IPS DF 6.9 (cell line): ENCODE results near the gene INO80.
A peak's percentile ranks its signal among the peaks of the same experiment; 100 is the strongest.

Experiments used
- DNase-seq: peaks from one replicate; pipeline ENCODE4 v3.0.0-alpha.2; 2013; ENCODE audit warnings: low read depth, low spot score
- H3K27ac ChIP-seq: one replicate; pipeline ENCODE4 v1.5.1; 2013; ENCODE audit warnings: low read length, control low read depth
- H3K27me3 ChIP-seq: 2 replicates; pipeline ENCODE4 v1.6.1; 2013; ENCODE audit warnings: mild to moderate bottlenecking, low read length; ENCODE audit not compliant: control insufficient read depth, insufficient read depth
- H3K36me3 ChIP-seq: 2 replicates; pipeline ENCODE4 v1.6.1; 2013; ENCODE audit warnings: low read length; ENCODE audit not compliant: control insufficient read depth, insufficient read depth
- H3K4me1 ChIP-seq: 2 replicates; pipeline ENCODE4 v1.6.1; 2013; ENCODE audit warnings: low read length; ENCODE audit not compliant: control insufficient read depth, insufficient read depth
- H3K4me3 ChIP-seq: 2 replicates; pipeline ENCODE4 v1.5.1; 2013; ENCODE audit warnings: mild to moderate bottlenecking, low read length
- H3K9me3 ChIP-seq: 2 replicates; pipeline ENCODE4 v1.6.1; 2013; ENCODE audit warnings: low read length, inconsistent platforms; ENCODE audit not compliant: control insufficient read depth, insufficient read depth
- WGBS: extraction: QIAGEN DNeasy Blood & Tissue Kit; methylation state at CpG from one replicate; pipeline ENCODE4 v1.1.7; 2013; ENCODE audit warnings: mixed read lengths, missing lambda C conversion rate; ENCODE audit not compliant: insufficient read length, insufficient coverage; 5-methylcytosine and 5-hydroxymethylcytosine counted together

INO80 gene

DNA sequence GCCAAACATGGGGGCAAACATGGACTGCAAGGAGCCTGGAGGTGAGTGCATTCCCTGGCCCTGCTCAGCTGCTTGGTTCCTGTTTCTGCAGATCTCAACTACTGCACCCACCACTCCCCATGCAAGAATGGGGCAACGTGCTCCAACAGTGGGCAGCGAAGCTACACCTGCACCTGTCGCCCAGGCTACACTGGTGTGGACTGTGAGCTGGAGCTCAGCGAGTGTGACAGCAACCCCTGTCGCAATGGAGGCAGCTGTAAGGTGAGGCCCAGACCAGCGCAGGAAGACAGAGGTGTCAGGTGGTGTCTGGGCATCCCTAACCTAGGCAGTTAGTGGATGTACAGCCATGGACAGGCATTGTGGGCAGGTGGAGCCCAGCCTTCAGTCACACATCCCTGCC, 181.6 kb downstream of the INO80 start:
- H3K9me3 ChIP-seq, result no peaks in the 10 kb centered on the region
- H3K27ac ChIP-seq, result no peak overlapping the region
- no CpG with 5 or more reads among the region's 6 CpGs for WGBS
- no peak overlapping the region for H3K4me3 ChIP-seq
- H3K27me3 ChIP-seq, result peaks cover 24% of the 10 kb centered on the region
- no peak for DNase-seq
- peaks cover 3% of the 10 kb centered on the region; the same call in 1 of the 2 replicates for H3K4me1 ChIP-seq
- no peaks in the 10 kb centered on the region for H3K36me3 ChIP-seq

DNA sequence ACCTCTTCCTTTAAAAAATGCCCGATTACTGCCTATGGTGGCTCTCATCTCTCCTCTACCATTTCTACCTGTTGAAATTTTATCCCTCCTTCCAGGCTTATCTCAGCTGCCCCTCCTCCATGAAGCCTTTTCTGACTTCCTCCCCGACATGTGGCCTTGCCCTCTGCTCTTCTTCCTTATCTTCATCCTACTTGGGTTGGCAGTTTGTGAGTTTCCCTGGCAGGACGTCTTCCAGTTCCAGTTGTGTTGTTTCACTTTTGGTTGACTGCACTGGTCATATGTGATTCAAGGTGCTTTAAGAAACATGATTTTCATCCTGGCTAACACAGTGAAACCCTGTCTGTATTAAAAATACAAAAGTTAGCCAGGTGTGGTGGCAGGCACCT, 182.6 kb downstream of the INO80 start:
- H3K4me1 ChIP-seq, result peaks cover 3% of the 10 kb centered on the region; the same call in 1 of the 2 replicates

DNA sequence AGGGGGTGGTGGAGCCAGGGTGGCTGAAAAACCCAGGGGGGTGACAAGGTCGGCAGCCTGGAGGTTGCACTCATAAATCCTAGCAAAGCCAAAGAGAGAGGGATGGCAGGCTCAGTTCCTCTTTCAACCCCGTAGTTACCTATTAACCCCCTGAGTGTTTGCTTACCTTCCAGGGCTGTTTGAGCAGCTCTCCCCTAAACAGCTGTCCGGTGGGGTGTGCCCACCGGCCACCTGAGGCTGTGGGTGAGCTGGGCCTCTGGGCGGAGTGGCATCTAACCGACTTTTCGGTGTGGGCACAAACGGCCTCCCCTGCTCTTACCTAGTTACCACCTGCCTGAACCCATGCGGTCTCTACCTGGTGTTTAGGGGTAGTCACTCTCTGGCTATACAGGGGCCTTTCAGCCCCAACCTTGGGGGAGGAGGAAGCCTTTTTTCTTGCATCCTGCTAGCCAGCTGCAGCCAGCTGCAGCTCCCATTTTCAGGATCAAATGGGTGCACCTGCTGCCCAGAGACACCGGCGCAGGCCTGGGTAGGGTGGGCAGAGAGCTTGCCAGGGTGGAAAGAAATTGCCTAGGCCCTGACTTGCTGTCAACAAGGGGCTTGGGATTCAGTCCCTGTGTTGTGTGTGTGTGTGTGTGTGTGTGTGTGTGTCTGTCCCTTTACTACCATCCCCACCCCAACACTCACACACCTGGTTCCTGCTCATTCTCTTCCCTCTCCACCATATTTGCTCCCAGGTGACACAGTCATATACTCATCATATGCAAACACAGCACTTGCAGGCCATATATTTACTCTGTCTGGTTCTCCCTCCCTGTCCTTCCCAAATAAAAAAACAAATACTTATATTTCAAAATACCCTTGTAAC, 183.2 kb downstream of the INO80 start:
- peaks cover 26% of the 10 kb centered on the region for H3K27me3 ChIP-seq
- H3K27ac ChIP-seq, result no peak overlapping the region
- no peaks in the 10 kb centered on the region for H3K36me3 ChIP-seq
- H3K9me3 ChIP-seq, result no peaks in the 10 kb centered on the region
- DNase-seq, result no peak
- no peak overlapping the region for H3K4me3 ChIP-seq
- WGBS, result no CpG with 5 or more reads among the region's 11 CpGs
- H3K4me1 ChIP-seq, result peaks cover 3% of the 10 kb centered on the region; the same call in 1 of the 2 replicates

More for the DNA sequence above, 182.6 kb downstream of the INO80 start:
- Histone ChIP-seq H3K27ac (no peak overlapping the region), H3K9me3 (no peaks in the 10 kb centered on the region), H3K36me3 (no peaks in the 10 kb centered on the region), H3K4me3 (no peak overlapping the region), H3K27me3 (peaks cover 24% of the 10 kb centered on the region)
- 100% methylated on average over 1 of the region's 3 CpGs for WGBS
- DNase-seq, result no peak

DNA sequence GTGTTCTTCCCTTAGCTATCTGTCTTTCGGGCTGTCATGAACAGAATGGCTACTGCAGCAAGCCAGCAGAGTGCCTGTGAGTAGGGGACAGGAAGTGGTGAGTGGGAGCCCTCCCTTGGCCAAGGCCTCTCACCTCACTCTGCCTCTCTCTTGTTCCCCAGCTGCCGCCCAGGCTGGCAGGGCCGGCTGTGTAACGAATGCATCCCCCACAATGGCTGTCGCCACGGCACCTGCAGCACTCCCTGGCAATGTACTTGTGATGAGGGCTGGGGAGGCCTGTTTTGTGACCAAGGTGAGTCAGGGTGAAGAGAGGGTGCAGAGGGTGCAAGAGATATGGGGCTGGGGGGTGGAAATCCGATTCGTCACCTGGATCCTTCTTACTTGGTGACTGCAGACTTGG, 183.9 kb downstream of the INO80 start:
- no peak overlapping the region for H3K27ac ChIP-seq

DNA sequence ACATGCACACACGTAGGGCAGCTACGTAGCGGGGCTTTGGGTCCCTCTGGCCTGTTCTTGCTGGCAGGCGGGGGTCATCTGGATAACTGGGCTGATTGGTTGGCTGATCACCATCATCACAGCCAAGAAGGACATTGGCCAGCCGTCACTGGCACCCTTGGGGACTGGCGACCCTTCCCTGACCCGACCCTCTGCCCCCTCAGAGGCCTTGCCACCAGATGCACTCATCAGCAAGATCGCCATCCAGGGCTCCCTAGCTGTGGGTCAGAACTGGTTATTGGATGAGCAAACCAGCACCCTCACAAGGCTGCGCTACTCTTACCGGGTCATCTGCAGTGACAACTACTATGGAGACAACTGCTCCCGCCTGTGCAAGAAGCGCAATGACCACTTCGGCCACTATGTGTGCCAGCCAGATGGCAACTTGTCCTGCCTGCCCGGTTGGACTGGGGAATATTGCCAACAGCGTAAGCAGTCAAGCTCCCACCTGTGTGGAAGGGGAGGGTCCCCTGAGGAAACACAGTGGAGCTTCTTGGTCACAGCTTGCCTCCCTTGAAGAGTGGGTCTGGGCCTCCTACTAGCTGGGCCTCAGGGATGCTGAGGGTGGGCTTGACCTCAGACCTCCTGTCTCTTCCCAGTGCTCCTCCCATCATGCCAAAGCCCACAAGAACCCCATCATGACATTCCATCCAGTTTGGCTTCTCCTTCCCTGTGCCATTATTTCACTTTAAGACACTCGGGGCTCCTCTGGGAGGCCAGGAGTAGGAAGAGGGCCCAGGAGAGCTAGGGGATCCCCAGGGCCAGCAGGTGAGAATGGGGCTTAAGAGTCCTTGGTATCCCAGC, 184.6 kb downstream of the INO80 start:
- no peak overlapping the region for H3K4me3 ChIP-seq
- peaks cover 8% of the 10 kb centered on the region for H3K4me1 ChIP-seq
- no peaks in the 10 kb centered on the region for H3K9me3 ChIP-seq
- H3K27me3 ChIP-seq, result peaks cover 39% of the 10 kb centered on the region
- no CpG with 5 or more reads among the region's 16 CpGs for WGBS
- no peaks in the 10 kb centered on the region for H3K36me3 ChIP-seq
- no peak for DNase-seq
- no peak overlapping the region for H3K27ac ChIP-seq

More for the DNA sequence above, 183.9 kb downstream of the INO80 start:
- Histone ChIP-seq H3K36me3 (no peaks in the 10 kb centered on the region), H3K4me1 (peaks cover 3% of the 10 kb centered on the region), H3K27me3 (peaks cover 33% of the 10 kb centered on the region), H3K9me3 (no peaks in the 10 kb centered on the region), H3K4me3 (no peak overlapping the region)
- DNase-seq, result no peak
- WGBS, result no CpG with 5 or more reads among the region's 8 CpGs

DNA sequence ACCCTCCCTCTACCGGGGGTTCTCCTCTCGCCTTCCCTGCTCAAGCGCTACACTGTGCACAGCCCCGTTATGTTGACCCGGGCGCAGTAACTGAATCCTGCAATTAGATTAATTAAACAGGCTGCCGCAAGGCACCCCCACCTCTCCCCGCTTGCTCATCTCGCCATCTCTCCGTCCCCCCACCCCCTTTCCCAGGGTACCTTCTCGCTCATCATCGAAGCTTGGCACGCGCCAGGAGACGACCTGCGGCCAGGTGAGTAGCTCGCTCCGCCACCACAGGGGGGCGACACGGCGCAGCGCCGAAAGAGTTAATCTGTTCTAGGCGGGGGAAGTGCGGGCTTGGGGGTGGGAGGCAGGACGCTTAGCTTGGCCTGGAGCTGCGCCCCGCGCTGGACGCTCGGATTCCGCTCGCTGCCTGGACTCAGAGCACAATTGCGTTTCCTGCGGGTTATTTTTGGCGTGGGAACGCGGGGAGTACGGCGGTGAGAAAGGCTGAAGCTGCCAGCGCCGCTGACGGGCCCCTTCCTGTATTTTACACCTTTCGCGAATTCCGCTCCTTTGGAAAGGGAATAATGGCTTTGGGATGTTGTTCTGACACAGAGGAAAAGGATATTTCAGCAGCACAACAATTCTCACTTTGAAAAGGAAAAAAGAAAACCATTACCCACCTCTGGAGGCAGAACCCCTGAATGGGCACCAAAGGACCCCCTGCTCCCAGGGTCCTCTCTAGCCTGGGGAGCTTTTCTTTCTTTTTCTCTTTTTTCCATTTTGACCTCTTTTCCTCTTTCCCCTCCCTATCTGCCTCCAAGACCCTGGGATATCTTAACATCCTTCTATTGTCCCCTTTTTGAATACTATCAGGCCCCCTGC, 185.4 kb downstream of the INO80 start:
- Histone ChIP-seq H3K27ac (no peak overlapping the region), H3K4me1 (peaks cover 8% of the 10 kb centered on the region), H3K9me3 (no peaks in the 10 kb centered on the region), H3K4me3 (peak overlapping the region; percentile 29; the same call in 1 of the 2 replicates), H3K27me3 (peaks cover 46% of the 10 kb centered on the region), H3K36me3 (no peaks in the 10 kb centered on the region)
- no CpG with 5 or more reads among the region's 46 CpGs for WGBS
- no peak for DNase-seq

DNA sequence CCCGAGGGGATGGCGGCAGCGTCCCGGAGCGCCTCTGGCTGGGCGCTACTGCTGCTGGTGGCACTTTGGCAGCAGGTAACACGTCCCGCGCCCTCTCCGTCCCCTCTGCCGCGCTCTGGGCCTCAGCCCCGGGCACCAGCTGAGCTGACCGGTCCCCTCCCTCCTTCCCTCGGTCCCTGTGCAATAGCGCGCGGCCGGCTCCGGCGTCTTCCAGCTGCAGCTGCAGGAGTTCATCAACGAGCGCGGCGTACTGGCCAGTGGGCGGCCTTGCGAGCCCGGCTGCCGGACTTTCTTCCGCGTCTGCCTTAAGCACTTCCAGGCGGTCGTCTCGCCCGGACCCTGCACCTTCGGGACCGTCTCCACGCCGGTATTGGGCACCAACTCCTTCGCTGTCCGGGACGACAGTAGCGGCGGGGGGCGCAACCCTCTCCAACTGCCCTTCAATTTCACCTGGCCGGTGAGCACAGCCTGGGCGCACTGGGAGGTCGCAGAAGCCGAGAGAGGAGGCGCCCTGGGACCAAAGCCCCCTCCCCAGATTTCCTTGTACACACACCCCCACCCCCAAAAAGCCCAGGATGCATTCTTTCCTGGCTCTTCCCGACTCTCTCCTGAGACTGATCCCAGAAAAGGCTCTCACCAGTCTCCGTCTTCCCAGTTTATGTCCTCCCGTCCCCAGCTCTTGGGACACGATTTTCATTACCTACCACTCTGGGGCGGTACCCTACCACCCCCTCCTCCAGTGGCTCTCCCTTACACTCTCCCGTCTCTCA, 186.2 kb downstream of the INO80 start:
- H3K4me1 ChIP-seq, result peaks cover 8% of the 10 kb centered on the region
- no CpG with 5 or more reads among the region's 56 CpGs for WGBS
- no peaks in the 10 kb centered on the region for H3K36me3 ChIP-seq
- DNase-seq, result no peak
- peak overlapping the region; percentile 59; the same call in 1 of the 2 replicates for H3K4me3 ChIP-seq
- no peaks in the 10 kb centered on the region for H3K9me3 ChIP-seq
- no peak overlapping the region for H3K27ac ChIP-seq
- peaks cover 54% of the 10 kb centered on the region for H3K27me3 ChIP-seq
